H9 (cell line): ENCODE results near the gene OR2F2. TPM values are rescaled to one million over a fixed set of nuclear protein-coding genes. Genes with fewer than 3 reads are reported as not detected.

Experiments used
- DNase-seq: peaks from one replicate; pipeline ENCODE4 v3.0.0-alpha.2; 2017
- H2AFZ ChIP-seq: one replicate; pipeline ENCODE4 v1.6.1; 2013; ENCODE audit warnings: mild to moderate bottlenecking, low read length, control low read depth, moderate library complexity
- H2AK5ac ChIP-seq: 2 replicates; pipeline ENCODE4 v1.6.1; 2013; ENCODE audit warnings: low read length, control low read depth, mixed read lengths; ENCODE audit not compliant: insufficient read length
- H2BK120ac ChIP-seq: one replicate; pipeline ENCODE4 v1.6.1; 2013; ENCODE audit warnings: low read depth, mild to moderate bottlenecking, low read length, control low read depth, inconsistent platforms; ENCODE audit not compliant: poor library complexity, severe bottlenecking
- H2BK12ac ChIP-seq: 2 replicates; pipeline ENCODE4 v1.6.1; 2013; ENCODE audit warnings: low read length, control low read depth, mixed read lengths, low read depth; ENCODE audit not compliant: insufficient read length
- H2BK15ac ChIP-seq: 2 replicates; pipeline ENCODE4 v1.6.1; 2013; ENCODE audit warnings: low read depth, low read length, control low read depth
- H2BK20ac ChIP-seq: one replicate; pipeline ENCODE4 v1.6.1; 2013; ENCODE audit warnings: low read depth, mild to moderate bottlenecking, low read length, control low read depth, inconsistent platforms; ENCODE audit not compliant: poor library complexity, severe bottlenecking
- H2BK5ac ChIP-seq: 2 replicates; pipeline ENCODE4 v1.6.1; 2013; ENCODE audit warnings: low read length, control low read depth, mixed read lengths; ENCODE audit not compliant: insufficient read length
- H3K14ac ChIP-seq: 2 replicates; pipeline ENCODE4 v1.6.1; 2013; ENCODE audit warnings: low read length, control low read depth; ENCODE audit not compliant: insufficient read depth
- H3K18ac ChIP-seq: 2 replicates; pipeline ENCODE4 v1.6.1; 2013; ENCODE audit warnings: low read depth, mild to moderate bottlenecking, mixed read lengths, low read length, control low read depth; ENCODE audit not compliant: insufficient read length
- H3K23ac ChIP-seq: 2 replicates; pipeline ENCODE4 v1.6.1; 2013; ENCODE audit warnings: low read length, control low read depth, mixed read lengths, low read depth; ENCODE audit not compliant: insufficient read length
- H3K23me2 ChIP-seq: 2 replicates; pipeline ENCODE4 v1.6.1; 2013; ENCODE audit warnings: low read depth, mild to moderate bottlenecking, mixed read lengths, low read length, control low read depth; ENCODE audit not compliant: insufficient read length, poor library complexity, severe bottlenecking
- H3K27ac ChIP-seq: 2 replicates; pipeline ENCODE4 v1.5.1; 2013; ENCODE audit warnings: low read length, control low read depth, mixed read lengths, low read depth; ENCODE audit not compliant: insufficient read length
- H3K27me3 ChIP-seq: 2 replicates; pipeline ENCODE4 v1.6.1; 2013; ENCODE audit warnings: low read length, control low read depth, inconsistent platforms; ENCODE audit not compliant: insufficient read depth
- H3K4ac ChIP-seq: 2 replicates; pipeline ENCODE4 v1.6.1; 2013; ENCODE audit warnings: low read depth, mild to moderate bottlenecking, control low read depth, inconsistent platforms, low read length, moderate library complexity
- H3K4me1 ChIP-seq: 2 replicates; pipeline ENCODE4 v1.6.1; 2013; ENCODE audit warnings: low read length, control low read depth, inconsistent platforms; ENCODE audit not compliant: insufficient read depth
- H3K4me2 ChIP-seq: 2 replicates; pipeline ENCODE4 v1.6.1; 2013; ENCODE audit warnings: low read length, control low read depth, mixed read lengths; ENCODE audit not compliant: insufficient read length, insufficient read depth
- H3K56ac ChIP-seq: 2 replicates; pipeline ENCODE4 v1.6.1; 2013; ENCODE audit warnings: low read depth, mild to moderate bottlenecking, mixed read lengths, low read length, control low read depth; ENCODE audit not compliant: insufficient read length
- H3K79me1 ChIP-seq: 2 replicates; pipeline ENCODE4 v1.6.1; 2013; ENCODE audit warnings: low read depth, mild to moderate bottlenecking, moderate library complexity, low read length, control low read depth, inconsistent platforms; ENCODE audit not compliant: insufficient read depth, poor library complexity, severe bottlenecking
- H3K79me2 ChIP-seq: 2 replicates; pipeline ENCODE4 v1.6.1; 2013; ENCODE audit warnings: low read length, control low read depth, inconsistent platforms; ENCODE audit not compliant: insufficient read depth
- H3K9ac ChIP-seq: 2 replicates; pipeline ENCODE4 v1.6.1; 2013; ENCODE audit warnings: low read length, control low read depth, mixed read lengths; ENCODE audit not compliant: insufficient read length; ENCODE audit errors: extremely low read depth
- H3K9me3 ChIP-seq: one replicate; pipeline ENCODE4 v1.6.1; 2013; ENCODE audit warnings: low read depth, low read length, inconsistent platforms; ENCODE audit not compliant: control insufficient read depth
- H3T11ph ChIP-seq: one replicate; pipeline ENCODE4 v1.6.1; 2013; ENCODE audit warnings: mild to moderate bottlenecking, low read length, control low read depth, inconsistent platforms
- H4K20me1 ChIP-seq: one replicate; pipeline ENCODE4 v1.6.1; 2013; ENCODE audit not compliant: control insufficient read depth, insufficient read length, insufficient read depth
- H4K5ac ChIP-seq: 2 replicates; pipeline ENCODE4 v1.6.1; 2013; ENCODE audit warnings: low read depth, mild to moderate bottlenecking, mixed read lengths, low read length, control low read depth; ENCODE audit not compliant: insufficient read length
- H4K8ac ChIP-seq: replicated peaks from 2 replicates; pipeline ENCODE4 v1.6.1; 2013; ENCODE audit warnings: low read length, control low read depth, mixed read lengths, low read depth; ENCODE audit not compliant: insufficient read length
- H4K91ac ChIP-seq: 2 replicates; pipeline ENCODE4 v1.6.1; 2013; ENCODE audit warnings: low read depth, mild to moderate bottlenecking, moderate library complexity, mixed read lengths, low read length, control low read depth; ENCODE audit not compliant: insufficient read length
- H3K27ac Mint-ChIP-seq, 3 experiments: 2 replicates in 2 of 3; 3 replicates in 1 of 3; pipeline ENCODE4 v1.8.0; 2020 to 2021; ENCODE audit warnings: mixed read lengths in 3 of 3, mild to moderate bottlenecking in 1 of 3, moderate library complexity in 1 of 3
- H3K27me3 Mint-ChIP-seq: 2 replicates; pipeline ENCODE4 v1.8.0; 2021; ENCODE audit warnings: low read depth, mild to moderate bottlenecking, moderate library complexity, mixed read lengths
- H3K36me3 Mint-ChIP-seq, 3 experiments: 2 replicates in 2 of 3; 3 replicates in 1 of 3; pipeline ENCODE4 v1.8.0; 2020 to 2021; ENCODE audit warnings: low read depth in 3 of 3, mixed read lengths in 3 of 3; ENCODE audit not compliant: insufficient read depth in 1 of 3
- H3K4me1 Mint-ChIP-seq, 2 experiments: 2 replicates each; pipeline ENCODE4 v1.8.0; 2020; ENCODE audit warnings: mixed read lengths in 2 of 2
- H3K4me3 Mint-ChIP-seq, 2 experiments: 2 replicates in 1 of 2; 3 replicates in 1 of 2; pipeline ENCODE4 v1.8.0; 2020 to 2021; ENCODE audit warnings: mild to moderate bottlenecking in 2 of 2, mixed read lengths in 2 of 2, moderate library complexity in 1 of 2
- H3K9me3 Mint-ChIP-seq, 2 experiments: 2 replicates in 1 of 2; 3 replicates in 1 of 2; pipeline ENCODE4 v1.8.0; 2020; ENCODE audit warnings: mild to moderate bottlenecking in 2 of 2, mixed read lengths in 2 of 2, moderate library complexity in 1 of 2
- WGBS: extraction: QIAGEN DNeasy Blood & Tissue Kit; methylation state at CpG from one replicate; pipeline ENCODE4 v1.1.7; 2013; ENCODE audit warnings: missing lambda C conversion rate, low lambda C conversion rate, mixed read lengths; ENCODE audit not compliant: insufficient read length; ENCODE audit errors: extremely low coverage; 5-methylcytosine and 5-hydroxymethylcytosine counted together
- total RNA-seq: library from RNA; stranded (reverse); gene quantifications from 2 replicates; pipeline ENCODE4 v1.2.1, GENCODE V29; 2021
- TF ChIP-seq, protein P1 (sequence below): fragments of 200-600 bp; sonication (generic); conservative IDR thresholded peaks from 3 replicates; pipeline ENCODE4 v1.8.0; 2021; ENCODE audit warnings: antibody characterized with exemption, mild to moderate bottlenecking

OR2F2 gene
- total RNA-seq, 1 experiment from 2014 or later: not detected

DNA sequence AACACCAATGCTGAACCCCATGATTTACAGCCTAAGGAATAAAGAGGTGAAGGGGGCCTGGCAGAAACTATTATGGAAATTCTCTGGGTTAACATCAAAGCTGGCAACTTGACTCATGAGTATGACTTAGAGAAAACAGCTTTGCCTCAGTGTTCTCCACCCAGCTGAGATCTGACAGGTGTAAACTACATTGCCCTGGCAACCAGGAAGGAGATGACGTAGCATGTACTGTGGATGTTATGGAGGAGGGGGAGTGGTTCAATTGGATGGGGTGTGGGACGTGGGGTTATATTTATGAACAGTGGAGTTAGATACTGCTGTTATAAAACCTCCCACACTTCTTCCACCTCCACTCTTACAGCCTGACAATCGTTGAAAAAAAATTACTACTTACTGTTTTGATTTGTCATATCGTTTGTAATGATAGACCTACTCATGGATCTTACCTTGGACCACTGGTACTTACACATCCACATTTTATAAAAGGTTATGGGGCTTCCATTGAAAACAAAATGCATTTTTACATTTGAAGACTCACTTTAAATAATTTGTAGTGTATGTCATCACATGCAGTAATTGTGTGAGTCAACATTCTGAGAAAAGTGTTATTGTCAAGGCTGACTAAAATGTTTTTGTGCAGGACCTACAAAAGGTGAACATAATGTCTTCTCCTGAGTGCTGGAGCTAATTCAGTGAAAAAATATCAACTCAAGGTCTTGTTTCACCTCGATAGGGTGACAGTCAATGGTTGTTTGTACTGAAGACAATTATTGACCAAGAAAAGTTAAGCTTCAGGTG, 26.0 kb downstream of the OR2F2 start:
- no peak overlapping the region for H3K4me3 Mint-ChIP-seq
- no peaks in the 10 kb centered on the region for H3K9me3 Mint-ChIP-seq
- peaks cover 17 to 19% of the 10 kb centered on the region in 2 experiments for H3K4me1 Mint-ChIP-seq
- WGBS: no CpG with 5 or more reads among the region's 5 CpGs
- H3K27me3 Mint-ChIP-seq: no peaks in the 10 kb centered on the region; the same call in none of the 2 replicates
- Histone ChIP-seq H4K5ac (no peak overlapping the region), H2AFZ (no peak overlapping the region), H3K27me3 (no peaks in the 10 kb centered on the region), H2BK12ac (no peak overlapping the region), H3K79me1 (no peaks in the 10 kb centered on the region), H3K4me2 (no peak overlapping the region), H3K23ac (no peak overlapping the region), H3T11ph (no peak overlapping the region), H2BK15ac (no peak overlapping the region), H2BK5ac (no peak overlapping the region), H3K56ac (no peak overlapping the region), H3K23me2 (no peaks in the 10 kb centered on the region), H2BK120ac (no peak overlapping the region), H3K27ac (no peak overlapping the region), H2AK5ac (no peak overlapping the region), H3K4me1 (no peaks in the 10 kb centered on the region), H4K91ac (no peak overlapping the region), H3K9me3 (no peaks in the 10 kb centered on the region), H4K8ac (no peak overlapping the region), H3K79me2 (no peaks in the 10 kb centered on the region), H2BK20ac (no peak overlapping the region), H4K20me1 (no peaks in the 10 kb centered on the region), H3K4ac (no peak overlapping the region), H3K14ac (no peak overlapping the region), H3K9ac (no peak overlapping the region), H3K18ac (no peak overlapping the region)
- H3K36me3 Mint-ChIP-seq: no peaks in the 10 kb centered on the region
- TF ChIP-seq, protein P1, sequence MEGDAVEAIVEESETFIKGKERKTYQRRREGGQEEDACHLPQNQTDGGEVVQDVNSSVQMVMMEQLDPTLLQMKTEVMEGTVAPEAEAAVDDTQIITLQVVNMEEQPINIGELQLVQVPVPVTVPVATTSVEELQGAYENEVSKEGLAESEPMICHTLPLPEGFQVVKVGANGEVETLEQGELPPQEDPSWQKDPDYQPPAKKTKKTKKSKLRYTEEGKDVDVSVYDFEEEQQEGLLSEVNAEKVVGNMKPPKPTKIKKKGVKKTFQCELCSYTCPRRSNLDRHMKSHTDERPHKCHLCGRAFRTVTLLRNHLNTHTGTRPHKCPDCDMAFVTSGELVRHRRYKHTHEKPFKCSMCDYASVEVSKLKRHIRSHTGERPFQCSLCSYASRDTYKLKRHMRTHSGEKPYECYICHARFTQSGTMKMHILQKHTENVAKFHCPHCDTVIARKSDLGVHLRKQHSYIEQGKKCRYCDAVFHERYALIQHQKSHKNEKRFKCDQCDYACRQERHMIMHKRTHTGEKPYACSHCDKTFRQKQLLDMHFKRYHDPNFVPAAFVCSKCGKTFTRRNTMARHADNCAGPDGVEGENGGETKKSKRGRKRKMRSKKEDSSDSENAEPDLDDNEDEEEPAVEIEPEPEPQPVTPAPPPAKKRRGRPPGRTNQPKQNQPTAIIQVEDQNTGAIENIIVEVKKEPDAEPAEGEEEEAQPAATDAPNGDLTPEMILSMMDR: no peak
- DNase-seq: no peak
- no peak overlapping the region; a peak in 1 of 7 replicates for H3K27ac Mint-ChIP-seq
